CD4-positive, alpha-beta T cell (primary cell): ENCODE results near the gene SELENBP1. TPM values are rescaled to one million over a fixed set of nuclear protein-coding genes. Genes with fewer than 3 reads are reported as not detected.
A peak's percentile ranks its signal among the peaks of the same experiment; 100 is the strongest.

ENCODE experiments used
- ATAC-seq: fragments of 200-7000 bp; cut with Tn5 transposase; one replicate; pipeline ENCODE4 v1.10.0; 2022; ENCODE audit warnings: mild to moderate bottlenecking; ENCODE audit not compliant: poor library complexity
- CTCF ChIA-PET: fragments of 350-600 bp; sonication (Branson Sonifier 250); formaldehyde crosslinking; loops from one replicate; lab custom pipeline; 2021; ENCODE audit warnings: antibody characterized with exemption, inconsistent platforms; lab: Charles Lee
- POLR2A ChIA-PET: fragments of 350-600 bp; sonication (Branson Sonifier 250); formaldehyde crosslinking; loops from one replicate; lab custom pipeline; 2021; ENCODE audit warnings: antibody characterized with exemption, inconsistent platforms; lab: Charles Lee
- DNase-seq, 14 experiments: peaks; one replicate each; pipeline ENCODE4 v3.0.0-alpha.2; 2013 to 2020; ENCODE audit warnings: mixed read lengths in 2 of 14
- H3K27ac ChIP-seq, 2 donors: one replicate each; pipeline versions ENCODE4 v1.5.1 to v1.7.0; 2013; ENCODE audit warnings: low read length in 2 of 2, low read depth in 1 of 2, mild to moderate bottlenecking in 1 of 2
- H3K27me3 ChIP-seq, 2 experiments: 1 replicate in 1 of 2; 2 replicates in 1 of 2; pipeline versions ENCODE4 v1.6.1 to v1.7.0; 2013; ENCODE audit warnings: low read length in 2 of 2, control low read depth in 1 of 2, mild to moderate bottlenecking in 1 of 2, moderate library complexity in 1 of 2; ENCODE audit not compliant: insufficient read depth in 2 of 2, control insufficient read depth in 1 of 2
- H3K36me3 ChIP-seq: one replicate; pipeline ENCODE4 v1.6.1; 2013; ENCODE audit warnings: low read length, control low read depth; ENCODE audit not compliant: insufficient read depth
- H3K4me1 ChIP-seq: one replicate; pipeline ENCODE4 v1.6.1; 2013; ENCODE audit warnings: low read length, control low read depth; ENCODE audit not compliant: insufficient read depth
- H3K4me3 ChIP-seq: one replicate; pipeline ENCODE4 v1.5.1; 2013; ENCODE audit warnings: mild to moderate bottlenecking, low read length, moderate library complexity
- H3K9me3 ChIP-seq, 2 experiments: 1 replicate in 1 of 2; 2 replicates in 1 of 2; pipeline versions ENCODE4 v1.6.1 to v1.7.0; 2013; ENCODE audit warnings: low read length in 2 of 2, mild to moderate bottlenecking in 2 of 2, control low read depth in 1 of 2, moderate library complexity in 1 of 2; ENCODE audit not compliant: control insufficient read depth in 1 of 2, insufficient read depth in 1 of 2
- H3K27ac Mint-ChIP-seq: one replicate; pipeline ENCODE4 v1.8.0; 2020; ENCODE audit warnings: mixed read lengths
- H3K27me3 Mint-ChIP-seq: one replicate; pipeline ENCODE4 v1.8.0; 2021; ENCODE audit warnings: mixed read lengths
- H3K36me3 Mint-ChIP-seq: one replicate; pipeline ENCODE4 v1.8.0; 2021; ENCODE audit warnings: low read depth, mixed read lengths
- H3K4me1 Mint-ChIP-seq: one replicate; pipeline ENCODE4 v1.8.0; 2021; ENCODE audit warnings: low read depth, mixed read lengths
- H3K4me3 Mint-ChIP-seq: one replicate; pipeline ENCODE4 v1.8.0; 2020; ENCODE audit warnings: mild to moderate bottlenecking, mixed read lengths
- H3K9me3 Mint-ChIP-seq: one replicate; pipeline ENCODE4 v1.8.0; 2020; ENCODE audit warnings: mixed read lengths
- CTCF ChIP-seq: fragments of 200-600 bp; IDR thresholded peaks from one replicate; pipeline ENCODE4 v1.8.0; 2022; ENCODE audit warnings: antibody characterized with exemption, mild to moderate bottlenecking
- intact Hi-C, 2 experiments: fragments of 100-400 bp; cut with DNase I in 1 of 2; cut with micrococcal nuclease in 1 of 2; formaldehyde crosslinking; loops; one replicate each; pipeline versions ENCODE4 v1.15.1 to v1.9.0; 2023 to 2025; cut with DNase I, micrococcal nuclease
- total RNA-seq, 174 experiments: library from RNA in 2 of 174; stranded (reverse) in 2 of 174; gene quantifications; one replicate each; pipeline ENCODE4 v1.2.3 and lab custom pipeline; 2021 to 2026

SELENBP1 gene
- total RNA-seq, 2 experiments from 2014 or later: not detected

- H3K9me3 Mint-ChIP-seq: no peaks in the 10 kb centered on the region
- no peak for ATAC-seq
- H3K4me1 ChIP-seq: peaks cover 7% of the 10 kb centered on the region
- peaks cover 35% of the 10 kb centered on the region for H3K4me1 Mint-ChIP-seq
- no peak overlapping the region for H3K4me3 ChIP-seq
- no peaks in the 10 kb centered on the region for H3K27me3 ChIP-seq
- no peak overlapping the region for H3K27ac ChIP-seq
- no peak for TF ChIP-seq CTCF
- H3K36me3 ChIP-seq: peaks cover 79% of the 10 kb centered on the region
- intact Hi-C loops: no loop called here
- H3K4me3 Mint-ChIP-seq: no peak overlapping the region
- no peaks in the 10 kb centered on the region for H3K27me3 Mint-ChIP-seq
- POLR2A ChIA-PET: interaction anchor here (0.9 kb wide), 1 partner anchor 9 kb away, joined by 3 read pairs; the partner anchor contains the start of gene PI4KB
- peak overlapping the region; percentile 42 for H3K27ac Mint-ChIP-seq
- CTCF ChIA-PET: no interaction called here
- peaks cover 74% of the 10 kb centered on the region for H3K36me3 Mint-ChIP-seq
- DNase-seq: no peak
- no peaks in the 10 kb centered on the region for H3K9me3 ChIP-seq
These were observed 53.5 kb downstream of the SELENBP1 start for GRCh38 chr1:151318975-151319374.

GRCh38 chr1:151315565-151316235, 56.8 kb downstream of the SELENBP1 start:
- no peak for DNase-seq
- Mint-ChIP-seq H3K36me3 (peaks cover 84% of the 10 kb centered on the region), H3K4me3 (no peak overlapping the region), H3K27ac (no peak overlapping the region), H3K4me1 (peaks cover 52% of the 10 kb centered on the region), H3K9me3 (no peaks in the 10 kb centered on the region), H3K27me3 (no peaks in the 10 kb centered on the region)
- POLR2A ChIA-PET: no interaction called here
- intact Hi-C loops: no loop called here
- TF ChIP-seq CTCF: no peak
- Histone ChIP-seq H3K4me3 (no peak overlapping the region), H3K27me3 (no peaks in the 10 kb centered on the region), H3K9me3 (no peaks in the 10 kb centered on the region), H3K36me3 (peaks cover 87% of the 10 kb centered on the region), H3K27ac (no peak overlapping the region), H3K4me1 (peaks cover 25% of the 10 kb centered on the region)
- CTCF ChIA-PET: interaction anchor here (1.0 to 2.8 kb wide), 2 partner anchors 15 to 25 kb away, joined by 4 to 7 read pairs; no protein-coding TSS in a partner anchor
- no peak for ATAC-seq

Other genes with a start within 250 kb of the SELENBP1 start
- gene SEMA6C, start 226.1 kb downstream of the SELENBP1 start, total RNA-seq: 1 to 10 TPM; 3.8 to 5.5 TPM
- gene TNFAIP8L2, start 216.1 kb downstream of the SELENBP1 start, total RNA-seq: under 1 TPM; 0.70 to 0.74 TPM
- gene LYSMD1, start 206.8 kb downstream of the SELENBP1 start, total RNA-seq: under 1 TPM; 0.55 to 0.67 TPM
- gene SCNM1, start 206.6 kb downstream of the SELENBP1 start, total RNA-seq: 10 to 100 TPM; 35.2 to 35.7 TPM
- gene TMOD4, start 196.7 kb downstream of the SELENBP1 start, total RNA-seq: 1 to 10 TPM in 1 of 2 experiments, not detected in 1; 1.6 TPM
- gene VPS72, start 182.5 kb downstream of the SELENBP1 start, total RNA-seq: 10 to 100 TPM; 12.7 to 17.2 TPM
- 10 to 100 TPM; 41.7 to 44.7 TPM for gene PIP5K1A, start 174.2 kb downstream of the SELENBP1 start, total RNA-seq
- 10 to 100 TPM; 57.2 TPM for gene PSMD4, start 118.0 kb downstream of the SELENBP1 start, total RNA-seq
- gene ZNF687, start 90.4 kb downstream of the SELENBP1 start, total RNA-seq: 10 to 100 TPM; 38.9 to 40.0 TPM
- 10 to 100 TPM; 50.2 to 51.0 TPM for gene PI4KB, start 45.3 kb downstream of the SELENBP1 start, total RNA-seq
- gene RFX5, start 25.5 kb downstream of the SELENBP1 start, total RNA-seq: 10 to 100 TPM; 62.0 to 65.7 TPM
- gene PSMB4, start 26.9 kb upstream of the SELENBP1 start, total RNA-seq: 100 to 1,000 TPM; 316 to 324 TPM
- gene POGZ, start 86.8 kb upstream of the SELENBP1 start, total RNA-seq: 10 to 100 TPM; 97.8 to 99.4 TPM
- under 1 TPM; 0.08 to 0.28 TPM for gene CGN, start 138.7 kb upstream of the SELENBP1 start, total RNA-seq
- gene TUFT1, start 167.6 kb upstream of the SELENBP1 start, total RNA-seq: 1 to 10 TPM; 7.2 to 9.6 TPM
- gene SNX27, start 239.3 kb upstream of the SELENBP1 start, total RNA-seq: 10 to 100 TPM; 13.2 to 13.3 TPM